ENCODE results near the gene SERHL2. TPM values are rescaled to one million over a fixed set of nuclear protein-coding genes. Genes with fewer than 3 reads are reported as not detected.
A peak's percentile ranks its signal among the peaks of the same experiment; 100 is the strongest.
"Not testable (repeated sequence)": the region's sequence is repeated elsewhere in the genome, so short reads cannot be mapped to it uniquely, and the experiment has no call there.

The SERHL2 gene
- polyA plus RNA-seq, 4 donors = 5.3 to 8.3 (median 6.5) TPM

- DNase-seq (ENCODE audit: low read depth in 4 of 4, low spot score in 3 of 4) = no peak
Observed at GRCh38 chr22:42533638-42533977, 20.1 kb upstream of the SERHL2 start.

GRCh38 chr22:42535082-42535731 is 18.5 kb upstream of the SERHL2 start:
- DNase-seq (ENCODE audit: low read depth in 4 of 4, low spot score in 3 of 4) = not testable (repeated sequence)

GRCh38 chr22:42536166-42536565 is 17.6 kb upstream of the SERHL2 start:
- no peak for DNase-seq (ENCODE audit: low read depth in 4 of 4, low spot score in 3 of 4)

DNA sequence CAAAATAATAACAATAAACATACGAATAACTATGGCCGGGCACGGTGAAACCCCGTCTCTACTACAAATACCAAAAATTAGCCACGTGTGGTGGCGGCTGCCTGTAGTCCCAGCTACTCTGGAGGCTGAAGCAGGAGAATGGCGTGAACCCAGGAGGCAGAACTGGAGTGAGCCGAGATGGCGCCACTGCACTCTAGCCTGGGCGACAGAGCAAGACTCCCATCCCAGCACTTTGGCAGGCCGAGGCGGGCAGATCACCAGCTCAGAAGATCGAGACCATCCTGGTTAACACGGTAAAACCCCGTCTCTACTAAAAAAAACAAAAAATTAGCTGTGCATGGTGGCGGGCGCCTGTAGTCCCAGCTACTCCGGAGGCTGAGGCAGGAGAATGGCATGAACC is 17.1 kb upstream of the SERHL2 start:
- not testable (repeated sequence) for DNase-seq (ENCODE audit: low read depth in 4 of 4, low spot score in 3 of 4)

- DNase-seq (ENCODE audit: low read depth in 4 of 4, low spot score in 3 of 4) = not testable (repeated sequence)
Observed at GRCh38 chr22:42537199-42537831, 16.4 kb upstream of the SERHL2 start.

- DNase-seq (ENCODE audit: low read depth in 4 of 4, low spot score in 3 of 4) = not testable (repeated sequence)
Observed at GRCh38 chr22:42539236-42539771, 14.5 kb upstream of the SERHL2 start.

DNA sequence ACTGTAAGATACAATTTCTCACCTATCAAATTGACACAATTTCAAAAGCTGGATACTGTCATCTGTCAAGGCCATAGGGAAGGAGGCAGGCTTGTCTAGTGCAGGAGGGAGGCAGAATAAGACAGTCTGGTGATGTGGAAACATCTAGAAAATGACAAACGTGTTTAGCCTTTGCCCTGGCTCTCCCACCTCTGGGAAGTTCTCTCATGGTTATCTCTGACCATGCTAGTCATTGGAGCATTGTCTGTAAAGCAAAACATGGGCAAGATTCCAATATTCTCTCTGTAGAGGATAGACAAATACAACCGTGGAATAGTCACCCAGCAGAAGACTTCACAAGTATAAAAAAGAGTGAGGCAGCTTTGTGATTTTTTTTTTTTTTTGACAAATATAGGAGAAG is 9.1 kb upstream of the SERHL2 start:
- no peak for DNase-seq (ENCODE audit: low read depth in 4 of 4, low spot score in 3 of 4)

- DNase-seq (ENCODE audit: low read depth in 4 of 4, low spot score in 3 of 4) = no peak
Observed at GRCh38 chr22:42547562-42547961, 6.2 kb upstream of the SERHL2 start.

DNA sequence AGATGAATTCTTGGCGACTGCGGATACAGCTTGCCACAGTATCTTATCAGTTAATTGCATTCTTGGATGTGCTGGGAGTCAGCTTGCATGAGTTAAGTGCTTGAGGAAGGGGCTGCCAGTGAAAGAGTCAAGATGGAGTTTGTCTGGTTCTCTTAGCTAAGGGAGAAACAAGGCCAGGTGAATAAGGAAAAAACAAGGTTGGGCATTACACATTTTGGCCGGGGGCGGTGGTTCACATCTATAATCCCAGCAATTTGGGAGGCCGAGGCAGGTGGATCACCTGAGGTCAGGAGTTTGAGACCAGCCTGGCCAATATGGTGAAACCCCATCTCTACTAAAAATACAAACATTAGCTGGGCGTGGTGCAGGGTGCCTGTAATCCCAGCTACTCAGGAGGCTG is 5.6 kb upstream of the SERHL2 start:
- not testable (repeated sequence) for DNase-seq (ENCODE audit: low read depth in 4 of 4, low spot score in 3 of 4)

DNA sequence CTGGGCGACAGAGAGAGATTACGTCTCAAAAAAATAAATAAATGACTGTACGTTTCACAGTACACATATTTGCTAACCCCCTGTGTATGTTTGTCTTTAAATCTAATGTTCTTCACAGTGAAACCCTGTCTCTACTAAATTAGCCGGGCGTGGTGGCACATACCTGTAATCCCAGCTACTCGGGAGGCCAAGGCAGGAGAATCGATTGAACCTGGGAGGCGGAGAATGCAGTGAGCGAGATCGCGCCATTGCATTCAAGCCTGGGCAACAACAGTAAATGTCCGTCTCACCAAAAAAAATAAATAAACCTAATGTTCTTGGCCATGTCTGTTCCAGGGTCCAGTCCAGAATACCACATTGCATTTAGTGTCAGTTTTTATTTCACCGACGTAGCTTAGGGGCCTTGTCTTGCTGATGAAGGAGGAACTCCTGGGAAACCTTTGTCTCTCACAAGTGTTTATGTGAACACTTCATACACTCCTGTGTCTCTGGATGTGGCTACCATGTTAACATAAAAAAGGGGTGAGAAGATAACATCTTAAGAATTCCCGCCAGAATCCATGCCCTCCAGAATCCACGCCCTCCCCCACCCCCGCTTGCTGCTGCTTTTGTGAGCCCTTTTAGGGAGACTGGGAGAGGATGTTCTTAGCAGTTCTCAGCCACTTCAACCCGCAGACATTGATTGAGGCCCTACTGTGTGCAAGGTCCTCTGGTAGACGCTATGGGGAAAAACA is 5.0 kb upstream of the SERHL2 start:
- no peak for DNase-seq (ENCODE audit: low read depth in 4 of 4, low spot score in 3 of 4)

DNA sequence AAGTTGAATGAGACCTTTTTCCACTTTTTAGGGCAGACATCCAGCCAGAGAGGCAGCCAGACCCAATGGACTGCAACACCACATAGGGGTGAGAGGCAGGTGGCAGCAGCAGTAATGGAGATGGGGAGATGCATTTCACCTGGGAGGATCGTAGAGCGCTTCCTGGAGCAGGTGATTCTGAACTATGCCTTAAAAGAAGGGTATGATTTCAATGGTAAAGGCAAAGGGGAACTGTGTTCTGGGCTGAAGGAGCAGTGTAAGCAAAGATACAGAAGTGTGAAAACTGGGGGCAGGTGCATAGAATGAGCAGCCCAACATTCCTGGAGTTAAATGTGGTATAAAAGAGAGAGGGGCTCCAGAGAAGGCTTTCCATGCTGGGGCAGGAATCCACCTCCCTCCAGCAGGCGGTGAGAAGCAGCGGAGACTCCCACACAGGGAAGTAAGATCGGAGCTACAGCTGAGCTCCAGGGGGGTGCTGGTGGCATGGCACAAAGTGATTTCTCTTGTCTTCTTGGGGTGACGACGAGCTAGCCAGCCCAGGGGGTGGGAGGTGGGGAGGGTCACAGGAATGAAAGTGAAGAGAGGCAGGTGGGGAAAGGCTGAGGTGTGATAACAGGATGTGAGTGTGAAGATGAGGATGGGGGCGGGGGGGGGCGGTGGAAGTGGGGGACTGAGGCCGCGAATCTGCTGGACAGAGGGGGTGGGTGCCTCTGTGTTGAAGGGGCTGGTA is 4.3 kb upstream of the SERHL2 start:
- no peak for DNase-seq (ENCODE audit: low read depth in 4 of 4, low spot score in 3 of 4)

DNA sequence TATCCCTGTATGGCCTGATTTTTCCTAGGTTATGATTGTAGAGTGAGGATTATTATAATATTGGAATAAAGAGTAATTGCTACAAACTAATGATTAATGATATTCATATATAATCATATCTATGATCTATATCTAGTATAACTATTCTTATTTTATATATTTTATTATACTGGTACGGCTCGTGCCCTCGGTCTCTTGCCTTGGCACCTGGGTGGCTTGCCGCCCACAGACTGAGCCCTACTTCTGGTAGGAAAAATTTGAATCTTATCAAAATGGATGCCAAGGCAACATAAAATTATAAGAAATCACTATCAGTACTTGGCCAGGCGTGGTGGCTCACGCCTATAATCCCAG is 1.5 kb upstream of the SERHL2 start:
- not testable (repeated sequence) for DNase-seq (ENCODE audit: low read depth in 4 of 4, low spot score in 3 of 4)

- DNase-seq (ENCODE audit: low read depth in 4 of 4, low spot score in 3 of 4) = no peak
Observed at GRCh38 chr22:42560381-42560780, 6.6 kb downstream of the SERHL2 start.

GRCh38 chr22:42560781-42561180 is 7.0 kb downstream of the SERHL2 start:
- DNase-seq (ENCODE audit: low read depth in 4 of 4, low spot score in 3 of 4) = no peak

- DNase-seq (ENCODE audit: low read depth in 4 of 4, low spot score in 3 of 4) = no peak
Observed at GRCh38 chr22:42561856-42562255, 8.1 kb downstream of the SERHL2 start.

GRCh38 chr22:42562279-42562678 is 8.5 kb downstream of the SERHL2 start:
- DNase-seq (ENCODE audit: low read depth in 4 of 4, low spot score in 3 of 4) = peak in 1 of 4 donors; percentile 33

DNA sequence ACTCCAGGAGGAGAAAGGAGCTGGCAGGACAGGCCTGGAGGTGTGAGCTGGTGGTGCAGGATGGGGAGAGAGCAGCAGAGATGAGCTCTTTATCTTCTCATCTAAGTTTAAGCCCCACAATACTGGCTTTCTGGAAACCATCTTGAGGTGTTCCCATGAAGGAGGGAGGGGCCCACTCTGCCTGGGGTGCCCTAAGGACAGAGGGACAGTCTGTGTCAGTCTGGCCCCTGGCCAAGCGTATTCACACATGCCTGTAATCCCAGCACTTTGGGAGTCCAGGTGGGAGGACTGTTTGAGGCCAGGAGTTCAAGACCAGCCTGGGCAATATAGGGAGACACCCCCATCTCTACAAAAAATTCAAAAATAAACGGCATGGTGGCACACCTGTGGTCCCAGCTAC is 8.9 kb downstream of the SERHL2 start:
- DNase-seq (ENCODE audit: low read depth in 4 of 4, low spot score in 3 of 4) = no peak

- DNase-seq (ENCODE audit: low read depth in 4 of 4, low spot score in 3 of 4) = not testable (repeated sequence)
Observed at GRCh38 chr22:42563943-42564342, 10.2 kb downstream of the SERHL2 start.

- no peak for DNase-seq (ENCODE audit: low read depth in 4 of 4, low spot score in 3 of 4)
Observed at GRCh38 chr22:42564699-42565098, 10.9 kb downstream of the SERHL2 start.

DNA sequence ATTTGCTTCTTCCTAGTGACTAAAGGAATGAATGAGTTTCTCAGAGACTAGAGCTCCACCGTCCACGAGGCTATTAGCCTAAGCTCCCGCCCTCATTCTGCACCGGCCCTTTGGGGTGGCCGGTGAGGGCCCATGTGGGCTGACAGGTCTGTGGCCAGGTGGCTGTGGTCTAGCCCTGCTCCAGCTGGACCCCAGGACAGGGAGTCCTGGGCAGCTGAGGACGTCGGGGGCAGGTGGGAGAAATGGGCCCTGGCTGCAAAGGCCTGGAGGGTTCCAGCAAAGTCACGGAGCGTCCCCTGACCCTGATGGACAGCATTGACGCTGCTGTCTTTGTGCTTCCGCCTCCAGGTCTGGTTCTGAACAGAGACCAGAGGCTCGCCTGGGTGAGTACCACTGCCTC is 12.2 kb downstream of the SERHL2 start:
- DNase-seq (ENCODE audit: low read depth in 4 of 4, low spot score in 3 of 4) = no peak

GRCh38 chr22:42567950-42568349 is 14.2 kb downstream of the SERHL2 start:
- not testable (repeated sequence) for DNase-seq (ENCODE audit: low read depth in 4 of 4, low spot score in 3 of 4)
